Activated CD4-positive, alpha-beta T cell treated with anti-CD3 and anti-CD28 coated beads for 4 hours (primary cell): ENCODE results near the gene RPAIN.
A peak's percentile ranks its signal among the peaks of the same experiment; 100 is the strongest.
"Not testable (repeated sequence)": the region's sequence is repeated elsewhere in the genome, so short reads cannot be mapped to it uniquely, and the experiment has no call there.

ENCODE experiments used
- DNase-seq, 2 donors: peaks; one replicate each; pipeline ENCODE4 v3.0.0-alpha.2; 2020

The RPAIN gene

GRCh38 chr17:5430413-5430999 is 10.5 kb downstream of the RPAIN start:
- DNase-seq = no peak

DNA sequence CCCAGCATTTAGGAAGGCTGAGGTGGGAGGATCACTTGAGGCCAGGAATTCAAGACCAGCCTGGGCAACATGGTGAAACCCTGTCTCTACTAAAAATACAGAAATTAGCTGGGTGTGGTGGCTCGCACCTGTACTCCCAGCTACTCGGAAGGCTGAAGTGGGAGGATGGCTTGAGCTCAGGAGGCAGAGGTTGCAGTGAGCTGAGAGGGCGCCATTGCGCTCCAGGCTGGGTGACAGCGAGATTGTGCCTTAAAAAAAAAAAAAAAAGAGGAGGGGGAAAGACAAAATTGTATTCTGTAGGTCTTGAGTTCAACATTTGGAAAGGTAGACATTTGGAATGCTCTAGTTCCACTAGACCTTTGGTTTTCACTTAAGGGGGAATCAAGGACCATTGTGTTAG is 11.3 kb downstream of the RPAIN start:
- not testable (repeated sequence) for DNase-seq

- DNase-seq = no peak
These were observed 12.1 kb downstream of the RPAIN start for GRCh38 chr17:5431949-5432556.

DNA sequence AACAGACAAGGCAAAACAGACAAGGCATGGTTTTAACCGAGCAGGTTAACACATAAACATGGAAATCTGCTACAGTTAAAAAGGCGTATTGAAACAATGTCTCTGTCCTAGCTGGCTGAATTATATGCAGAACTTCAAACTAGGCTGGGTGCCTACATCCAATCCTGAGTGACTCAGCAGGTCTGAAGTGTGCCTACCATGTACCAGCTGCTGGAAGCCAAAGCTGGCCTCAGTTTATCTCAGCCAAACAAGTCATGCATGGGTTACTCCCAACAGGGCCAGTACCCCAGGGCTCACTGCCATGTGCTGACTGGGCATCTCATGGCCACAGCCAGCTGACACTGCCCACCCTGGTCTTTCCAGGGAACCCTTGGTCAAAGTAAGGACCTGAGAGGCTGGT is 15.0 kb downstream of the RPAIN start:
- no peak for DNase-seq

- not testable (repeated sequence) for DNase-seq
These were observed 15.9 kb downstream of the RPAIN start for GRCh38 chr17:5435781-5436315.

DNA sequence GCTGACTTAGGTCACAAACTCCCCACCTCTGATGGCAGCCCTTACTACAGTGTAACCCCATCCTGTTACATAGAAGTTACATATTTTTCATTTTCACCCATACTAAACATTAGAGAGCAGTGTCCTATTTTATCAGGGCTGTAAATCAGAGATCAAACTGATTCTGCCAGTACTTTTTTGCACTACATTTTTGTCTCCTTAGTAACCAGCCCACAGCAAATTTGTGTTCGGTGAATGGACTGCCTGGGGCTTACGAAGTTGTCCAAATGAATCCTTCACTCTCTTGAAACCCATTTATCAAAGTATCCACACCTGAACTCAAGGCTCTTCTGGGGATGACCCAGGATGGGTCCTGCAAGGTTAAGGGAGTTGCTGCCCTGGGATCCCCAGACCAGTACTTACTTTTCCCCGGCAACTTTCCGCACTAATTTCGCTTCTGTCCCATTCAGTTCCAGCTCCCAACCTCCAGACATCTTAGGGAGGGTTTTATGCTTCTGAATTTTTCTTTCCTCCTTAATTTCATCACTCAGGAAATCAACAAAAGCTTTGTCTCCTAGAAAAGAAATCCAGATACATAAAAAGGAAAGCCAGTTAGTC is 17.8 kb downstream of the RPAIN start:
- DNase-seq = no peak

DNA sequence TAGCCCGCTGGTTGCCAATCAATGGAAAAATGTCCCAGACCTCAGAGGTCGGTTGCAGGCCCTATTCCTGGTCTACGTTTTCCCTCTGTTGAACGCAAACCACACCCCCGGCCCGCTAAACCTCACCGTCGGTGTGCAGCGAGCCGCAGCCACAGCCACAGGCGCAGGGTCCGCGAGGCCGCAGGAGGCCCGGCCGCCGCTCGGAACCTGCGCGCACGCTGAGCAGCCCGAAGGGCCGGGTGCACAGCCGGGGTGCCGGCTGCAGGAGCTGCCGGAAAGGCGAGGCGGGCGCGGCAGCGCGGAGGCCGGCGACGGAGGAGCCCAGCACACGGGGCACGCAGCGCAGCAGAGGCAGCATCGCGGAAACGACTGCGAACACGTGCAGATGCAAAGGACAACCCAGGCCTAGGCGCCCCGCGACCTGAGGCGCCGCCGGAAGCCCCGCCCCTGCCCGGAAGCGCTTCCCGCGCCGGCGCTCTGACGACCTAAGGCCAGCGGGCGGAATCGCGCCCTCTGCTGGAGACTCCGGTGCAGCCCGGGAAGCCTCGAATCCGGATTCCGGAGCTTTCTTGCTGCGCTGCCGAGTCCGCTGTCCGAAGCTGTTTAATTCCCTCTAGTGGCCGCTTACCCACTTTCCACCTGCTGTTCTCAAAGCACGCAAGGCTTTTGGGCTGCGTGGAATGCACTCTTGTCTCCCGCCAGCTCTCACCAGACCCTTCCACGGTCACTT is 18.9 kb downstream of the RPAIN start, which contains the start of gene C1QBP:
Gene C1QBP (minus strand): TSS at position 440 of the 730 bp plus-strand sequence. CDS start 82 bp downstream, at position 358.
- peak; percentile 85 to 91 for DNase-seq

- no peak for DNase-seq
These were observed 19.4 kb downstream of the RPAIN start for GRCh38 chr17:5439446-5439764.

DNA sequence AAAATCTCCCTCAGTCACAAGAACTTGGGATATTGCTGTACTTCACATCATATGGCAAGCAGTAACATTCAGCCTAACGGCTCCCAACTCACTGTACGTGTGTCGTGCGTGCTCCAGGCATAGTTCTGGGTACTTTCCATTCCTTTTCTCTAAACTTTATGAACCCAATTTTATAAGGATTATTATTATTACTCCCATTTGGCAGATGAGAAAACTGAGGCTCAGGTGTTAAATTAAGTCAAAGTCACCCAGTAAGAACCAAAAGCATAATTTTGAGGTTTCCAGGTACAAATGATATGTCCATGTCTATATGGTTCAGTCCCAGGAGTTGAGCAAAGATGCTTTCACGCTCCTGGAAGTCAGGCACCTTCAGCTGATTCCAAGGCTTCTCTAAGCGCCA is 23.7 kb downstream of the RPAIN start:
- DNase-seq = no peak

GRCh38 chr17:5444209-5444608 is 24.2 kb downstream of the RPAIN start:
- DNase-seq = no peak

DNA sequence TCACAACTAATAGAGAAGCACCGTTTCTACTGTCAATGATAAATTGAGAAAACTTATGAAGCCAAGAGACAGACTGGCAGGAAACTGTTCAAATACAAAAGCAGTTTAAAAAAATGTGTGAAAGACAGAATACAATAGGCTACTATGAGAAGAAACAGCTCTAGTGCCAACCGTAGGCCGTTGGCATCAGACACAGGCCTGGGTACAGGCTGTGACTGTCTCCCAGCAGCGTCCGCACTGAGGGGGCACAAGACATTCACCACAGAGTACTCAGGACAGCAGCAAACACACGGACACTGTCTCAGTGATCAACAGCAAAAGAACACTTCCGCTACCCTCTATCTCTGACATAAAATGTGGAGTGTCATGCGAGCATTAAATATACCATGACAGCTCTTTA is 26.8 kb downstream of the RPAIN start:
- no peak for DNase-seq

- no peak for DNase-seq
These were observed 44.9 kb downstream of the RPAIN start for GRCh38 chr17:5464717-5465507.

- DNase-seq = no peak
These were observed 46.3 kb downstream of the RPAIN start for GRCh38 chr17:5466295-5466694.

- DNase-seq = no peak
These were observed 47.4 kb downstream of the RPAIN start for GRCh38 chr17:5467416-5467815.

- DNase-seq = peak; percentile 38 to 39
These were observed 48.1 kb downstream of the RPAIN start for GRCh38 chr17:5468075-5468473.

DNA sequence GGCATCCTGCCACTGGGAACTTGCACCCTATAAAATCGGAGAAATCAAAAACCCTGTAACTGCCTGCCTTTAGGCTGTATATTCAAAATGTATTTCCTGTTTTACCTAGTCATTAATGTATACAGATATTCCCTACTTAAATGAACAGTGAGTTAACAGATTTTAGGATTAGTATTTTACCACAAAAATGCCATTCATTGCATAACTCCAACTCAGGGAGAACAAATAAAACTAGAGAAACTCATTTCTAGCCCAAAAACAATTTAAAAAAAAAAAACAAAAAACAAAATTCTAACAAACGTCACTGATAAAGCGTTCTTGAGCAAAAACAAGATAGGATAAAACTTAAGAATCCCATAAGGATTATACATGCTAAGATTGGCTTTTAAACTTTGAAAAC is 52.5 kb downstream of the RPAIN start:
- DNase-seq = no peak

- DNase-seq = no peak
These were observed 53.9 kb downstream of the RPAIN start for GRCh38 chr17:5473906-5474305.

- no peak for DNase-seq
These were observed 59.0 kb downstream of the RPAIN start for GRCh38 chr17:5478992-5479391.

GRCh38 chr17:5480962-5481361 is 61.0 kb downstream of the RPAIN start:
- no peak for DNase-seq

- DNase-seq = no peak
These were observed 61.5 kb downstream of the RPAIN start for GRCh38 chr17:5481451-5481850.
